Transverse colon (tissue), 4 donors: ENCODE data around the gene GMDS.

Source experiments
- EP300 ChIP-seq: sonication (generic); formaldehyde crosslinking; IDR thresholded peaks from one replicate; pipeline ENCODE4 v1.6.1; 2017; ENCODE audit warnings: antibody characterized with exemption, low read depth
- POLR2A ChIP-seq: fragments of 450-650 bp; IDR thresholded peaks from one replicate; pipeline ENCODE4 v1.6.1; 2016; ENCODE audit warnings: antibody characterized with exemption, mild to moderate bottlenecking, moderate library complexity
- POLR2AphosphoS5 ChIP-seq, 3 donors: sonication (generic); formaldehyde crosslinking; IDR thresholded peaks; one replicate each; pipeline ENCODE4 v1.6.1; 2016; ENCODE audit warnings: antibody characterized with exemption in 3 of 3
- TF ChIP-seq, protein P1 (sequence below), 5 experiments: fragments of 200-600 bp in 3 of 5; fragments of 450-650 bp in 2 of 5; sonication (generic) in 3 of 5; IDR thresholded peaks; 1 replicate in 2 of 5; 2 replicates in 3 of 5; pipeline ENCODE4 v1.5.1; 2016 to 2017; ENCODE audit warnings: antibody characterized with exemption in 5 of 5, inconsistent platforms in 3 of 5, mild to moderate bottlenecking in 2 of 5, moderate library complexity in 1 of 5

DNA sequence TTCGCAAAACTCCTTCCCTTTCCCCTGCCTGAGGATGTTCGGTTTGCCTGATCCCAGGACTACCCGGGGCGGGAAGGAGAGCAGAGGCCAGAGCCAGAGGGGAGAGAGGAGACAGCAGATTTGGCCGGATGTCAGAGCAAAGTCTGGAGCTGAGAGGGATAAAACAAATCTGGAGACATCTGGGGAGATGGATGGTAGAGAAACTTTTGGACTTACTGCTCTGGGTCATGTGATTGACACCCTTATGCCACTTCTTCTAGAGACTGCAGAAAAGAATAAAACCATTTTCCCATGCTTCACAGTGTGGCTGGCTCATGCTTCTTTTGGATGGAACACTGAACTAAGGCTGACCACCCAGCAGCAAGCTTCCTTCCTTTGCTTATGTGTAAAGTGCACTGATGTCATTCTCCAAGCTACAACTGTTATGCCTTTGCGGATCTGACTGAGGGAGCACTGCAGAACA, 461.0 kb downstream of the GMDS start:
- no peak for TF ChIP-seq EP300
- TF ChIP-seq, protein P1, sequence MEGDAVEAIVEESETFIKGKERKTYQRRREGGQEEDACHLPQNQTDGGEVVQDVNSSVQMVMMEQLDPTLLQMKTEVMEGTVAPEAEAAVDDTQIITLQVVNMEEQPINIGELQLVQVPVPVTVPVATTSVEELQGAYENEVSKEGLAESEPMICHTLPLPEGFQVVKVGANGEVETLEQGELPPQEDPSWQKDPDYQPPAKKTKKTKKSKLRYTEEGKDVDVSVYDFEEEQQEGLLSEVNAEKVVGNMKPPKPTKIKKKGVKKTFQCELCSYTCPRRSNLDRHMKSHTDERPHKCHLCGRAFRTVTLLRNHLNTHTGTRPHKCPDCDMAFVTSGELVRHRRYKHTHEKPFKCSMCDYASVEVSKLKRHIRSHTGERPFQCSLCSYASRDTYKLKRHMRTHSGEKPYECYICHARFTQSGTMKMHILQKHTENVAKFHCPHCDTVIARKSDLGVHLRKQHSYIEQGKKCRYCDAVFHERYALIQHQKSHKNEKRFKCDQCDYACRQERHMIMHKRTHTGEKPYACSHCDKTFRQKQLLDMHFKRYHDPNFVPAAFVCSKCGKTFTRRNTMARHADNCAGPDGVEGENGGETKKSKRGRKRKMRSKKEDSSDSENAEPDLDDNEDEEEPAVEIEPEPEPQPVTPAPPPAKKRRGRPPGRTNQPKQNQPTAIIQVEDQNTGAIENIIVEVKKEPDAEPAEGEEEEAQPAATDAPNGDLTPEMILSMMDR (IDR thresholded peaks at IDR 0.05), result no peak
- TF ChIP-seq POLR2A, result no peak
- TF ChIP-seq POLR2AphosphoS5 (IDR thresholded peaks at IDR 0.05), result no peak
